ENCODE data around the gene CCDC24.
A peak's percentile ranks its signal among the peaks of the same experiment; 100 is the strongest.

CCDC24 gene

GRCh38 chr1:43963890-43964289 lies 27.5 kb upstream of the CCDC24 start:
- DNase-seq, result no peak

GRCh38 chr1:43965316-43965715 lies 26.1 kb upstream of the CCDC24 start:
- no peak for DNase-seq

DNA sequence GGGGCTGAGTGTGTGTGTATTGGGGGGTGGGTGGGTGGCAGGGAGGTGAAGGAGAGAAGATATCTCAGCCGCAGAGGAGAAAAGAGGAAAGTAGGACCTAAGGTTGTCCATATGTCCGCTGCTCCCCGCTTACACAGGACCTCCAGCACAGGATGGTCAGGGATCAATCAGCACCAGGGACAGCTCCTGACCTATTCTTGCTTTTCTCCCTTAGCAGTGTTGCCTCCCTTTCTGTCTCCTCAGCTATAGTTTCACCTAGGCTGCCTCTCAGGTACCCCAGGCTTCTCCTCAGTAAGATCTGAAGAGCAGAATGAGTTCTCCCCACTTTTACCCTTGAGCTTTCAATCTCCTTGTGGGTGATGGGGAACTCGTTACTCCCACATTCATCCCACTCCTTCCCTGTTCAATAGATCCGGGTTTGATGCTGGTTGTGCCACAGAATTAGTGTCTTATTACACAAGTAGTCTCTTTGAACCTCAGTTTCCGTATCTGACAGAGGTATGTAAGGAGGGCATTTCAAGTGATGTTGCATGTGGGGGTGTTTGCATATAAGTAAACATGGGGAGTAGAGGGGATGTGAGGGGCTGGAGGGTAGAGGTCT lies 23.0 kb upstream of the CCDC24 start:
- no peak for DNase-seq

DNA sequence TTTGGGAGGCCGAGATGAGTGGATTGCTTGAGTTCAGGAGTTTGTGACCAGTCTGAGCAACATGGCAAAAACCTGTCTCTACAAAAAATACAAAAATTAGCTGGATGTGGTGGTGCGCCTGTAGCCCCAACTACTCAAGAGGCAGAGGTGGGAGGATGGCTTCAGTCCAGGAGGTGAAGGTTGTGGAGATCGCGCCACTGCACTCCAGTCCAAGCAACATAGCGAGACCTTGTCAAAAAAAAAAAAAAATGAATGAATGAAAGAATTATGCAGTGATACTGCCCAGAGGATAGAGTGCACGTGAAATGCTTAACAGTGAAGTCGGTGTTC lies 22.0 kb upstream of the CCDC24 start:
- no peak for DNase-seq

DNA sequence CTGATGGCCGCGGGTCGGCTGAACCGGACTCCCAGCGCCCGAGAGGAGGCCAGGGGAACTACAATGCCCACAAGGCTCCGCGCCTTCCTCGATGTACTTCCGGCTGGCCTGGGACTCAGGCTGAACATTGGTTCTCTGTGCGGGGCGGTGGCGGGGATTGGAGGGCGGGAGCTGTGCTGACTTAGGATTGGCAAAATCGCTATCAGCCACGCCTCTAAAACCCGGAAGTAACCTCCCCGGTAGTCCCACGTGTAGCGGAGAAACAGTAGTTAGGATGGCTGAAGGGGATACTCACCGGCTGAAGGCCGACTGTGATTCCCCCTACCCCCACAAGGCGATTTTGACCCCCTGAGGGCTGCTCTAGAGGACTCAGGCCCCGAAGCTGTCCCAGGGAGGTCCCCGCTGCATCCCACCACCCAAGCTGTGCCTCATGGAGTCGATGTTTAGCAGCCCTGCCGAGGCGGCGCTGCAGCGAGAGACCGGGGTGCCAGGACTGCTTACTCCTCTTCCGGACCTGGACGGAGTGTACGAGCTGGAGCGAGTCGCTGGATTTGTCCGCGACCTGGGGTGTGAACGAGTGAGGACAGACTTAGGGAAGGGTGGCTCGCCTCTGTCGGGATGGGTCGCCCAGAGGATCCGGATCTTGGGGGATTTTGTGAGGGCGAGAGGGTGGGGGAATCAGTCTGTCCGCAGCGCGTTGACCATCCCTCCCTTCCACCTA lies 21.5 kb upstream of the CCDC24 start, which contains the start of gene DPH2:
Gene DPH2, plus strand, starts transcription at position 265 of the 721 bp plus-strand sequence. Its CDS starts 166 bp downstream, at position 431.
- peak; percentile 96 for DNase-seq

- DNase-seq, result no peak
Observed at GRCh38 chr1:43970502-43970901, 20.9 kb upstream of the CCDC24 start.

GRCh38 chr1:43970911-43971310 lies 20.5 kb upstream of the CCDC24 start:
- no peak for DNase-seq

GRCh38 chr1:43971336-43971980 lies 19.9 kb upstream of the CCDC24 start:
- no peak for DNase-seq

DNA sequence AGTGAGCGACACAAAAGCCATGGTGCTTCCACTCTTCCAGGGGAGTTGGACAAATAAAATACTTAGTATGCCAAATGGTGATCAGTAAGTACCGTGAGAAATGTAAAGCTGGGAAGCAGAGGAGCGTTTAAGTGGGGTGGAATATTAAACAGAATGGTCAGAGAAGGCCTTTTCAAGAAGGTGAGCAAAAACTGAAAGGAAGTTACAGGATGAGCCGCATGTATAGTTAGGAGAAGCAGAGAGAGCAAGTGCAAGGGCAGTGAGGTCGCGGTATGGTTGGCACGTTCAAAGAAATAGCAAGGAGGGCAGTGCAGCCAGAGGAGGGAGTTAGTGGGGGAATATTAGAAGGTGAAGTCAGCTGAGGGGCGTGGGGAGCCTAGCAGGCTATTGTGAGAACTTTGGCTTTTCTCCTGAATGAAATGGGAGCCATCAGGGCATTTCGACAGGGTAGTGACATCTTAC lies 17.4 kb upstream of the CCDC24 start:
- DNase-seq, result no peak

- DNase-seq, result peak; percentile 91
Observed at GRCh38 chr1:43974443-43975248, 16.8 kb upstream of the CCDC24 start, which contains the start of gene ATP6V0B. ATP6V0B (plus strand) TSS chr1:43974960; CDS start chr1:43975041, 81 bp downstream.

- DNase-seq, result peak; percentile 52
Observed at GRCh38 chr1:43975249-43975961, 16.0 kb upstream of the CCDC24 start.

DNA sequence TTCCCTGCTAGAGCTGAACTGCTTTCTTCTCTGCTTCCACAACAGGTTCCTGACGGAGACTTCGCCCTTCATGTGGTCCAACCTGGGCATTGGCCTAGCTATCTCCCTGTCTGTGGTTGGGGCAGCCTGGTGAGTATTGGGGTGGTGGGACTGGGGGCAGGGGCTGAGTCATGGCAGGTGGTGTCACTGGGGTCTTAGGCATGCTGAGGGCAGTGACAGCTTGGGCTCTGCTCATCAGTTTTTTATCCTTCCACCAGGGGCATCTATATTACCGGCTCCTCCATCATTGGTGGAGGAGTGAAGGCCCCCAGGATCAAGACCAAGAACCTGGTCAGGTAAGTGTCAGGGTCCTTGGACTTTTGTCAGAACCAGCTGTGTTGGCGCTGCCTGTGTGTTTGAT lies 15.4 kb upstream of the CCDC24 start:
- DNase-seq, result no peak

DNA sequence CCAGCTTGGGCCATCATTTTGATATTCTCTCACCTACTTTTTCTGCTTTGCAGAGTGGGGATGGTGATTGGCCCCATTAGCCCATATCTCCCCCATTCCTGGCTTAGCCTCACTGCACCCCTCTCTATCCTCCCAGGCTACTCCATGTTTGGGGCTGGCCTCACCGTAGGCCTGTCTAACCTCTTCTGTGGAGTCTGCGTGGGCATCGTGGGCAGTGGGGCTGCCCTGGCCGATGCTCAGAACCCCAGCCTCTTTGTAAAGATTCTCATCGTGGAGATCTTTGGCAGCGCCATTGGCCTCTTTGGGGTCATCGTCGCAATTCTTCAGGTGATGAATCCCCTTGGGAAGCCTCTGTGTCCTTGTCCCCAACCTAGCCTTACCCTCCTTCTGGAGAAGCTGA lies 14.5 kb upstream of the CCDC24 start:
- no peak for DNase-seq

DNA sequence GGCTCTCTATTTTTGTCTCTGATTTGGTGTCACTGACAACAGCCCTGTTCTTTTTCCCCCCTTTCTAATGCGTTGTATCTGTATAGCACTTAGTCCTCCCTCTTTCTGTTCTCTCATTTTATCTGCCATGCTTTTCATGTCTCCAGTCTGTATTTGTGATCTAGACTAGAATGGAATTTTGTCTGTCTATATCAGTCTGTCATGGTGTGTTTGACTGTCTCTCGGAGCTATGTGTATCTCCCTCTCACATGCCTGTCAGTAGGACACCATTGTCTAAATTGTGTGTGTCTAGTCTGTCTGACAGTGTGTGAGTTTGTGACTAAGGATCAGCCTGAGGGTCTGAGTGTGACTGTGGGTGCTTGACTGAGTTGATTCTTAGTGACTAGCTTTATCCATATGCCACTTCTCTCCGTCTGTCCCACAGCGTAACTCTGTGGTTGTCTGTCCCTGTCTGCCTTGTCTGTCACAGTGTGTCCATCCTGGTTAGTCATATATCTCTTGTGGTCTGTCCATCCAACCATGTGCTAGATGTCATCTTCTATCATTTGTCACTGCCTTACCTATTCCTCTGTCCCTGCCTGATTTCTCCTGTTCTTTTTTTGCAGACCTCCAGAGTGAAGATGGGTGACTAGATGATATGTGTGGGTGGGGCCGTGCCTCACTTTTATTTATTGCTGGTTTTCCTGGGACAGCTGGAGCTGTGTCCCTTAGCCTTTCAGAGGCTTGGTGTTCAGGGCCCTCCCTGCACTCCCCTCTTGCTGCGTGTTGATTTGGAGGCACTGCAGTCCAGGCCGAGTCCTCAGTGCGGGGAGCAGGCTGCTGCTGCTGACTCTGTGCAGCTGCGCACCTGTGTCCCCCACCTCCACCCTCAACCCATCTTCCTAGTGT lies 13.8 kb upstream of the CCDC24 start:
- no peak for DNase-seq

- no peak for DNase-seq
Observed at GRCh38 chr1:43978264-43978550, 13.2 kb upstream of the CCDC24 start.

DNA sequence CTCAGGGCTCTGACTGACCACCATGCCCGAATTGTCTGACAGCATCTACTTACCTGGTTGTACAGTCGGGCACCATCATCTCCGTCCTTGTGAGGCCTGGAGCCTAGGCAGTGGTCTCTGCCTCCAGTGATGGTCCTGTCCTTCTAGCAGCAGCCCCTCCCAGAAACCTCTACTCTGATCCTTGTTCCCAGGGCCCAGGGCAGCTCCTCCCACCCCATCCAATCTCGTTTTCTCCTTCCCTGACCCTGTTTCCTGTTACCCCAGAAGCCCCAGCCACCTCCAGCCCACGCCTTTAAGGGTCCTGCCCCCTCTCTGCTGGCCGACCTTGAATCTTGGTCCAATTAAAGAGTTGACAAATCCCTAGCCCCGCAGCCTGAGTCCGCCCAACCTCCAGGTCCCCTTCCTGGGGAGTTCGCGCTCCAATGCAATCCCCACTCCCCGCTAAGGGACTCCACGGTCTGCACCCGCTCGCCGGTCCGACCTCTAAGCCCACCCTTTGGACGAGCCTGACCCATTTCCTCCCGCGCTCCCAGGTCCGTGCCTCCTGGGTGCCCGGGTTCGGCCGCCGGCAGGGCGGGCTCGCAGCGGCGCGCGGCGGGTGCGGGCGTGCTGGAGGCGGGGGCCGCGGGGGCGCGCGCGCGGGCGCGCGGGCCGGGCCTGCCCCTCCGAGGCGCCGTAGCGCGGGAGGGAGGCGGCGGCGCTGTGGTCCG lies 12.7 kb upstream of the CCDC24 start, which contains the start of gene B4GALT2:
Gene B4GALT2, plus strand, starts transcription at position 660 of the 710 bp plus-strand sequence. CDS start 1,951 bp downstream, outside the sequence.
- DNase-seq, result peak; percentile 47

- DNase-seq, result no peak
Observed at GRCh38 chr1:43979261-43979527, 12.2 kb upstream of the CCDC24 start.

- peak; percentile 27 for DNase-seq
Observed at GRCh38 chr1:43979528-43980254, 11.7 kb upstream of the CCDC24 start.

DNA sequence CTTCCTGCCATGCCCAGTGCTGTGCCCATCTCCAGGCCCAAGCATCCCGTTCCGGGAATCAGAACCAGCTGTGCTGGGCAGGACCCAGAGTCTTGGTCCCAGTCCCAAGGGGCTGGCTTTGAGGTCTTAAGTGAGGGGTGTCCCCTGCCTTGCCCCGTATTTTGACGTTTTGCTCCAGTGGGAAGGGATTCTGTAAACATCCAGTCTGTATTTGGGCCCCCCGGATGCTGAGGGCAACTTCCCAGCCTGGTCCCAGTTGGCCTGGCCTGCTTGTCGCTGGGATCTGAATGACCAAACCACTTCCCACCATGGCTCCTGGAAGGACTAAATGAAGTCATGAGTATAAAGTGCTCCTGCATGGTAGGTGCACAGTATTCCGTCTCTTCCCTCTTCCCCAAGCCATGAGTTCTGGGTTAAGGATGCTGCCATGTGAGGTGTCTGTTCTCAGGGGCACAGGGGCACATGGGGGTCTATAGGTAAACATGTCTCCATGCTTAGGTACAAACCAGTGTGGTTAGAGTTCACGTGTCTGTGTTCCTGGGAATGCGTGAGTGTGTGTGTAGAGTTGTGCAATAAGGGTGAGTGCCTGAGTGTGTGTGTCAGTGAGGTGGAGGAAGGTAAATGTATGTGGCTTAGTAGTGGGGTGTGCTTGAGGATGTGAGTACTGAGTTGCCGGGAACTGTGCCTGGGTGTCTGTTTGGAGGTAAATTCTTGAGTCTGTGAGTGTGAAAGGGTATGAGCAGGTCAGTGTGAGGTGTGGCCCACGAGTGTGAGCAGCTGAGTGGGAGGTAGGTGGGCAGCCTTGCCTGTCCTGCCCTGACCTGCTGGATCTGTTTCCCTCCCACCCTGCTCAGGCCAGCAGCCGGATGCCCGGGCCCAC lies 10.9 kb upstream of the CCDC24 start:
- DNase-seq, result no peak

Data from CD4-positive, alpha-beta T cell treated with Interleukin-10 for 1 hour (primary cell).